ENCODE measurements around the gene MTR. TPM values are rescaled to one million over a fixed set of nuclear protein-coding genes. Genes with fewer than 3 reads are reported as not detected.

MTR gene
- total RNA-seq, 4 donors from 2014 or later: 42.3 to 55.3 (median 44.7) TPM

DNA sequence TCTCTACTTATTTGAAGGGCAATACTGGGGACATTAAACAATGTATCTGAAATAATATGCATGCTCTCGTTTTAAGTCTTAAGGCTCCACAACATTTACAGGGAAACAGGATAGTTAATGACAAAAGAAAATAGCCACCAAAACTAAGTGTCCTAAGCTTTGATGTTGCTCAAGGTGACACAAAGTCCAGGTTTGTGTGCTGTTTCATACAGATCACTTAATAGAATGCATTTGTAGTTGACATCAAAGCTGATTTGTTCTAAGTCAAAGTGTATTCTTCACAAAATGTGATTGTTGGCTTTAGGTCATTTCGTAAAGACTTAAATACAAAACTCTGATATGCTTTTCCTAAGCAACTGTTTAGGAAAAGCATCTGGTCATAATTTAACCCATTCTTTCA is 37.5 kb upstream of the MTR start:
- 84 to 85% methylated on average over 2 of the region's 2 CpGs for WGBS, 2 donors
- H3K27ac ChIP-seq: no peak overlapping the region
- TF ChIP-seq EP300 (IDR thresholded peaks at IDR 0.05) (no peak), POLR2A (IDR thresholded peaks at IDR 0.05) (no peak)
- TF ChIP-seq, protein P1, sequence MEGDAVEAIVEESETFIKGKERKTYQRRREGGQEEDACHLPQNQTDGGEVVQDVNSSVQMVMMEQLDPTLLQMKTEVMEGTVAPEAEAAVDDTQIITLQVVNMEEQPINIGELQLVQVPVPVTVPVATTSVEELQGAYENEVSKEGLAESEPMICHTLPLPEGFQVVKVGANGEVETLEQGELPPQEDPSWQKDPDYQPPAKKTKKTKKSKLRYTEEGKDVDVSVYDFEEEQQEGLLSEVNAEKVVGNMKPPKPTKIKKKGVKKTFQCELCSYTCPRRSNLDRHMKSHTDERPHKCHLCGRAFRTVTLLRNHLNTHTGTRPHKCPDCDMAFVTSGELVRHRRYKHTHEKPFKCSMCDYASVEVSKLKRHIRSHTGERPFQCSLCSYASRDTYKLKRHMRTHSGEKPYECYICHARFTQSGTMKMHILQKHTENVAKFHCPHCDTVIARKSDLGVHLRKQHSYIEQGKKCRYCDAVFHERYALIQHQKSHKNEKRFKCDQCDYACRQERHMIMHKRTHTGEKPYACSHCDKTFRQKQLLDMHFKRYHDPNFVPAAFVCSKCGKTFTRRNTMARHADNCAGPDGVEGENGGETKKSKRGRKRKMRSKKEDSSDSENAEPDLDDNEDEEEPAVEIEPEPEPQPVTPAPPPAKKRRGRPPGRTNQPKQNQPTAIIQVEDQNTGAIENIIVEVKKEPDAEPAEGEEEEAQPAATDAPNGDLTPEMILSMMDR (IDR thresholded peaks at IDR 0.05): no peak
- no peaks in the 10 kb centered on the region for H3K9me3 ChIP-seq
- H3K36me3 ChIP-seq: no peaks in the 10 kb centered on the region
- no peaks in the 10 kb centered on the region for H3K4me1 ChIP-seq
- no peaks in the 10 kb centered on the region for H3K27me3 ChIP-seq
- no peak overlapping the region for H3K4me3 ChIP-seq
- DNase-seq (ENCODE audit: low spot score in 2 of 2): no peak

DNA sequence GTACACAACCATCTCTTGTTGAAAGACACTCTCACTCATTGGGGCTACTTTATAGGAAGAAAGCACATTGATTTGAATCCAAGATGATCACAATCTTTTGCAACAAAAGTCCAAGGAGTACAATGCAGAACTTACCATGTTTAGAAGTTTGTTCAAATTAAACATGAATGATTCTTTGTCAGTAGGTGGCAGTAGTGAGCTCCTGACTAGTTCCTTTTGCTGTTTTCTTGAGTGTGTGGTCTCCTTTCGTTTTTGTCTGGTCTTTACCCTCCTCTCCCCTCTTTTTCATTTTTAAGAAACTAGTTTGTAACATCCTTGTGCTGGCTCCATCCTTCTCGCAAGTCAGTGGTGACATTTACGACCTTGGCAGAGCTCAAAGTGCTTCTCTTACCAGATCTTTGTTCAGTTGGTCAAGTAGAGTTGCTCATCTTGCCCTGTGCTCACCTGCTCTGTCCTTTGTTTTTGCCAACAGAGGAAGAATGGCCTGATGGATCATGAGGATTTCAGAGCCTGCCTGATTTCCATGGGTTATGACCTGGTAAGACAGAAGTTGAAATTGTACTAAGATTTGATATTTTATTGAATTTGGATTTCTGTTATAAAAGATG is 35.7 kb upstream of the MTR start:
- TF ChIP-seq POLR2A (IDR thresholded peaks at IDR 0.05): no peak
- TF ChIP-seq, protein P1 (IDR thresholded peaks at IDR 0.05): peak; percentile 32 to 56 (median 52)
- H3K27ac ChIP-seq: no peak overlapping the region
- no peaks in the 10 kb centered on the region for H3K36me3 ChIP-seq
- H3K4me1 ChIP-seq: no peaks in the 10 kb centered on the region
- no peaks in the 10 kb centered on the region for H3K9me3 ChIP-seq
- H3K27me3 ChIP-seq: no peaks in the 10 kb centered on the region
- H3K4me3 ChIP-seq: no peak overlapping the region
- DNase-seq (ENCODE audit: low spot score in 2 of 2): no peak
- 39 to 43% methylated on average over 3 of the region's 3 CpGs for WGBS, 2 donors

DNA sequence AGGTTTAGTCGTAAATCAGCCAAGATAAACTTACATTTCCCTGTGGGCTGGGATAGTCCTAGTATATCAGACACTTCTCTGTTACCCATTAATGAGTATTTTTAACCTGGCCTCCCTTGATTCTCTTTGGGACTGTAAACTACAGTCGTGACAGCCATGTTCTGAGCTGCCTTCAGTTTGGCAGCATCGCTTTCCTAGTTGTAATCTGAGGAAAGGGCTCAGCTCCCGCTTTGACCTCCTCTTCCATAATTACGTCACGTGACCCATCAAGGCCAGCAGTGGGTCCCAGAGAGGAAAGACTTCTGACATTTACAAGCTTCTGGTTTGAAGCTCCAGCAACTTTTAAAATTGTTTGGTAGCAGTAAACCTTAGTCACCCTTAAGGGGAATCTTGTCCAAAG is 34.6 kb upstream of the MTR start:
- WGBS, 2 donors: 51 to 64% methylated on average over 6 of the region's 6 CpGs
- H3K27me3 ChIP-seq: no peaks in the 10 kb centered on the region
- no peaks in the 10 kb centered on the region for H3K9me3 ChIP-seq
- no peak overlapping the region for H3K27ac ChIP-seq
- no peak for DNase-seq (ENCODE audit: low spot score in 2 of 2)
- no peaks in the 10 kb centered on the region for H3K36me3 ChIP-seq
- TF ChIP-seq EP300 (IDR thresholded peaks at IDR 0.05) (no peak), POLR2A (IDR thresholded peaks at IDR 0.05) (no peak)
- TF ChIP-seq, protein P1 (IDR thresholded peaks at IDR 0.05): no peak
- H3K4me3 ChIP-seq: no peak overlapping the region
- no peaks in the 10 kb centered on the region for H3K4me1 ChIP-seq

DNA sequence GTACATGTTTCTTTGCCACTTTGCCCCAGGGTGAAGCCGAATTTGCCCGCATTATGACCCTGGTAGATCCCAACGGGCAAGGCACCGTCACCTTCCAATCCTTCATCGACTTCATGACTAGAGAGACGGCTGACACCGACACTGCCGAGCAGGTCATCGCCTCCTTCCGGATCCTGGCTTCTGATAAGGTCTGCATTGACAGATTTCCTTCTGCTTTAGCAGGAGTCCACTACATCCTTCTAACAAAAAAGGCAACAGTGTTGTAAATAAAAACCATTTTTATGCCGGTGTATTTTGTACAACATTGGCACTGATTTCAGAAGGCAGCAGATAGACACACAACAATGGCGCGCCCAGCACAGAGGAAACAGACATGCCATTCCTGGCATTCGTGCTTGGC is 34.1 kb upstream of the MTR start:
- Histone ChIP-seq H3K4me1 (no peaks in the 10 kb centered on the region), H3K4me3 (no peak overlapping the region), H3K27ac (no peak overlapping the region), H3K9me3 (no peaks in the 10 kb centered on the region), H3K36me3 (no peaks in the 10 kb centered on the region), H3K27me3 (no peaks in the 10 kb centered on the region)
- DNase-seq (ENCODE audit: low spot score in 2 of 2): no peak
- 86 to 92% methylated on average over 14 of the region's 14 CpGs for WGBS, 2 donors
- TF ChIP-seq POLR2A (IDR thresholded peaks at IDR 0.05): no peak
- TF ChIP-seq EP300 (IDR thresholded peaks at IDR 0.05): no peak
- TF ChIP-seq, protein P1 (IDR thresholded peaks at IDR 0.05): no peak

DNA sequence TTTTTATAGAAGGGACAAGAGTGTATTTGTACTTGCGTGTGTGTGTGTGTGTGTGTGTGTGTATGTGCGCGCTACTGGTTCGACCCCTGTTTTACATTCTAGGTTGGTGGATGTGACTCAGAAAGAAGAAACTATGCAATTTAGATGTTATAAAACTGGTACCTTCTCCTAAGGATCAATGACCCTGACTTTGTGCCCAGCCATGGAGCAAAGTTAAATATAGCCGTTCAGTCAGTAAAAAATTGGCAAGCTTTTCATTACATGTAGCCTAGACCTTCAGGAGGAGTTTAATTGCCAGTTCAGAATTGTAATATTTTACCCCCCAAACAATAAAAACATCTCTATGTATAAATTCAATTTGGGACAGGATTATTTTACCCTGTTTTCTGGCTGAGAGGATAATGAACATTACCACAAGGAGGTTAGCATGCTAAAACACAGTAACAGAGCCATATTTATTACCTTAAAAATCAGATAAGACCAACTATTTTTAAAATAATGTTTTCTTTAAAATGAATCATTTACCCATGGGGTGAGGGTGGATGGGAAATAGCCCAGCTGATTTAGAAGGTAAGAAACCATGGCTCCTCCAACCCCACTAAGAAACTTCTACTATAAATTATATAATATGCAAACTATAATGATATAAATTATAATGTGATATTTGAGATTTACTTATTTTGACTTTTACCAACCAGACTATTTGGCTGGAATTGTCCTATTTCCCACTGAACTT is 33.5 kb upstream of the MTR start:
- Histone ChIP-seq H3K27ac (no peak overlapping the region), H3K36me3 (no peaks in the 10 kb centered on the region)

More for the DNA sequence above, 33.5 kb upstream of the MTR start:
- no peaks in the 10 kb centered on the region for H3K4me1 ChIP-seq
- no peaks in the 10 kb centered on the region for H3K27me3 ChIP-seq
- no peak for DNase-seq (ENCODE audit: low spot score in 2 of 2)
- 85 to 95% methylated on average over 5 of the region's 5 CpGs for WGBS, 2 donors
- no peaks in the 10 kb centered on the region for H3K9me3 ChIP-seq
- no peak overlapping the region for H3K4me3 ChIP-seq
- no peak for TF ChIP-seq POLR2A (IDR thresholded peaks at IDR 0.05)
- TF ChIP-seq EP300 (IDR thresholded peaks at IDR 0.05): no peak
- TF ChIP-seq, protein P1 (IDR thresholded peaks at IDR 0.05): no peak

Measured in tibial nerve (tissue), 4 donors.